Testis (tissue), 2 donors: ENCODE data around the gene MEIS2.

Experiments
- POLR2A ChIP-seq: fragments of 450-650 bp; IDR thresholded peaks from one replicate; pipeline ENCODE4 v1.6.1; 2017; ENCODE audit warnings: antibody characterized with exemption, mild to moderate bottlenecking, moderate library complexity
- TF ChIP-seq, protein P1 (sequence below), 3 experiments: fragments of 450-650 bp in 2 of 3; fragments of 200-600 bp in 1 of 3; sonication (generic) in 1 of 3; IDR thresholded peaks; one replicate each; pipeline ENCODE4 v1.5.1; 2016 to 2019; ENCODE audit warnings: antibody characterized with exemption in 3 of 3, mild to moderate bottlenecking in 2 of 3, moderate library complexity in 1 of 3

GRCh38 chr15:36950371-36950770, 150.0 kb downstream of the MEIS2 start:
- TF ChIP-seq, protein P1, sequence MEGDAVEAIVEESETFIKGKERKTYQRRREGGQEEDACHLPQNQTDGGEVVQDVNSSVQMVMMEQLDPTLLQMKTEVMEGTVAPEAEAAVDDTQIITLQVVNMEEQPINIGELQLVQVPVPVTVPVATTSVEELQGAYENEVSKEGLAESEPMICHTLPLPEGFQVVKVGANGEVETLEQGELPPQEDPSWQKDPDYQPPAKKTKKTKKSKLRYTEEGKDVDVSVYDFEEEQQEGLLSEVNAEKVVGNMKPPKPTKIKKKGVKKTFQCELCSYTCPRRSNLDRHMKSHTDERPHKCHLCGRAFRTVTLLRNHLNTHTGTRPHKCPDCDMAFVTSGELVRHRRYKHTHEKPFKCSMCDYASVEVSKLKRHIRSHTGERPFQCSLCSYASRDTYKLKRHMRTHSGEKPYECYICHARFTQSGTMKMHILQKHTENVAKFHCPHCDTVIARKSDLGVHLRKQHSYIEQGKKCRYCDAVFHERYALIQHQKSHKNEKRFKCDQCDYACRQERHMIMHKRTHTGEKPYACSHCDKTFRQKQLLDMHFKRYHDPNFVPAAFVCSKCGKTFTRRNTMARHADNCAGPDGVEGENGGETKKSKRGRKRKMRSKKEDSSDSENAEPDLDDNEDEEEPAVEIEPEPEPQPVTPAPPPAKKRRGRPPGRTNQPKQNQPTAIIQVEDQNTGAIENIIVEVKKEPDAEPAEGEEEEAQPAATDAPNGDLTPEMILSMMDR (IDR thresholded peaks at IDR 0.05) = no peak
- no peak for TF ChIP-seq POLR2A
